NCI-H2196 (cell line): Measurements from ENCODE around the gene ATCAY.
"Not testable (repeated sequence)": the region's sequence is repeated elsewhere in the genome, so short reads cannot be mapped to it uniquely, and the experiment has no call there.

Source experiments
- DNase-seq: peaks from one replicate; lab custom pipeline; 2025; ENCODE audit not compliant: unreplicated experiment; lab: John Stamatoyannopoulos, UW

Gene ATCAY

GRCh38 chr19:3852614-3853254 is 27.8 kb upstream of the ATCAY start:
- peak; percentile 34 for DNase-seq

- DNase-seq = no peak
These were observed 25.2 kb upstream of the ATCAY start for GRCh38 chr19:3855320-3855719.

- peak; percentile 73 for DNase-seq
These were observed 23.0 kb upstream of the ATCAY start for GRCh38 chr19:3857449-3858003.

- no peak for DNase-seq
These were observed 20.0 kb upstream of the ATCAY start for GRCh38 chr19:3860499-3860898.

DNA sequence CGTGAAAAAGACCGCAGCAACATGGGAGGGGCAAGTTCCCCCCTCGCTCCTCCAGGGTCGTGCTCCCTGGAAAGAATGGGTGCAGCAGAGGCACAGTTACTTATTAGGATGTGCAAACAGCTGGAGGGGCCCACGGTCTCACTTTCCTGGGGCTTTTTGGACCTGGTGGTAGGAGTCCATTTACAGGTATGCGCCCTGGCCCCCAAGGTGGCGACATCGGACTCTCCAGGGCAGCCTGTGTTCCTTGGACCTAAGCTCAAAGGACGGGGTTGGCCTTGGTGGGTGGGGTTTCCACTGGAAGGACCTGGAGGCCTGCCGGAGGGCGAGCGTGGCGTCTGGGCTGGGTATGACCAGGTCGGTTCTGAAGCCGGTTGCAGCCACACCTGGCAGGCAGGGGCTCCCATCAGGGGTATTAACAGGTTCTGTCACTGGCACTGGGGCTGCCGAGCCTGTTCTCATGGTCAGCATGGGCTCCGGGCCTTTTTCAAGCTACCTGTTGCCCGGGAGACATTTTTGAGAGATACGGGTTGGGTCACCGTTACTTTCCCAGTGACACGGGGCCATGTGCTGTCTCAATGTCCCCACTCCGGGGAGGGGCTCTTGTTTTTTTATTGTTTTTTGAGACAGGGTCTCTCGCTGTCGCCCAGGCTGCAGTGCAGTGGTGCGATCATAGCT is 17.5 kb upstream of the ATCAY start:
- DNase-seq = no peak

DNA sequence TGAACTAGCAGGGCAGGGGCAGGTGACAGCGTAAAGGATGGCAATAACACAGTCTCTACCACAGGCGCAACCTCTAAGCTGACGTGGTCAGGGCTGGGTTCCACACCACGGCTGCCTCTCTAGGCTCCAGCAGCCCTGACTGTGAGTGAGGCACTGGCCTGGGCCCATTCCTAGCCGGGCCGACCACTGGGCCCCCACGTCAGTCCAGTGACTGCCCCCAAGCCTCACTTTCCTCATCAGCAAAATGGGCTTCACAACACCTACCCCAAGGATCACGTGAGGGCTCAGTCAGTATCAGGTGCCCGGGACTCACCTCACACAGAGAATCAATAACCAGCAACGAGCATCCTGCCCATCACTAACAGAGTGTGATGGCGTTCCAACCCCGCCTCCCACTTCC is 16.8 kb upstream of the ATCAY start:
- DNase-seq = no peak

GRCh38 chr19:3866910-3867638 is 13.4 kb upstream of the ATCAY start:
- DNase-seq = no peak

GRCh38 chr19:3867971-3868769 is 12.3 kb upstream of the ATCAY start:
- no peak for DNase-seq

GRCh38 chr19:3868770-3869456 is 11.6 kb upstream of the ATCAY start, which contains the start of gene ZFR2:
TSS of gene ZFR2 (minus strand) at chr19:3869038. CDS start at chr19:3869017, 21 bp downstream.
- no peak for DNase-seq

GRCh38 chr19:3873151-3873550 is 7.3 kb upstream of the ATCAY start:
- no peak for DNase-seq

GRCh38 chr19:3874695-3875094 is 5.8 kb upstream of the ATCAY start:
- not testable (repeated sequence) for DNase-seq

- no peak for DNase-seq
These were observed 829 bp upstream of the ATCAY start for GRCh38 chr19:3879656-3880055.

- no peak for DNase-seq
These were observed 971 bp downstream of the ATCAY start for GRCh38 chr19:3881272-3882040.

DNA sequence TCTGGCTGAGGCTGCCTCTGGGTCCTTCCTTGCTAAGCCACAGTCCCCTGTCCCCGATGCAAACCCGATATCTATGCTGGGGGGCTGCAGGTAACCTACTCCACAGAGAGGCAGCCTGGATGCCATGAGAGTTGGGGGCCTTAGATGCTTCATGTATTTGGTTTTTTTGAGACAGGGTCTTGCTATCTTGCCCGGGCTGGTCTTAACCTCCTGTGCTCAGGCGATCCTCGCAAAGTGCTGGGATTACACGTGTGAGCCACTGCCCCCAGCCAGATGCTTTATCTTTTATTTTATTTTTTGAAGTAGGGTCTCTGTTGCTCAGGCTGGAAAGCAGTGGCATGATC is 1.5 kb downstream of the ATCAY start:
- no peak for DNase-seq

DNA sequence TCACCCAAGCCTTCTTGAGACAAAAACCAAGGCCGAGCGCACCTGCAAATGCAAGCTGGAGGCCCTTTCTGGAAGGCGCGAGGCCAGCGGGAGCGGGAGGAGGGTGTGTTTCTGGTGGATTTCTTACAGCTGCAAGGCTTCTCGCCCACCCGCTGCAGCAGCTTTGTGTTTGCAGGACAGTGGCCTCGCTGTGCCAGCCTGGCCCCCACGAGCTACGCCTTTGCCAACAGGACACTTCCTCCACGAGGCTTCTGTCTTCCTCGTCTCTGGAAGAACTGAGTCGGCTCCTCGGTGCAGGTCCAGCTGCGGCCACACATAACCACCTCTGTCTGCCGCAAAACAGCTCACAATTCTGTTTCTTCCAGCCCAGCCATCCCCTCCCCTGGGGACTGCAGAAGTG is 10.1 kb downstream of the ATCAY start:
- DNase-seq = no peak

- no peak for DNase-seq
These were observed 13.2 kb downstream of the ATCAY start for GRCh38 chr19:3893509-3894179.

GRCh38 chr19:3894959-3895358 is 14.5 kb downstream of the ATCAY start:
- not testable (repeated sequence) for DNase-seq

DNA sequence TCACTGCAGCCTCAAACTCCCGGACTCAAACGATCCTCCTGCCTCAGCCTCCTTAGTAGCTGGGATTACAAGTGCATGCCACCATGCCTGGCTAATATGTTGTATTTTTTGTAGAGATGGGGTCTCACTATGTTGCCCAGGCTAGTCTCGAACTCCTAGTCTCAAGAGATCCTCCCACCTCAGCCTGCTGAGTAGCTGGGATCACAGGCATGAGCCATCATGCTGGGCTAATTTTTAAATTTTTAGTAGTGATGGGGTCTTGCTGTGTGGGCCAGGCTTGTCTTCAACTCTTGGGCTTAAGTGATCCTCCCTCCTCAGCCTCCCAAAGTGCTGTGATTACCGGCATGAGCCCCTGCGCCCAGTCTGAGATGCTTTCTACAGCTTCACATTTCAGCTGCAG is 15.3 kb downstream of the ATCAY start:
- no peak for DNase-seq

GRCh38 chr19:3897936-3898335 is 17.5 kb downstream of the ATCAY start:
- DNase-seq = no peak
